ENCODE data around the gene SP2. TPM values are rescaled to one million over a fixed set of nuclear protein-coding genes. Genes with fewer than 3 reads are reported as not detected.
A peak's percentile ranks its signal among the peaks of the same experiment; 100 is the strongest.

The SP2 gene
- total RNA-seq, 1 donor from 2014 or later = 18.6 TPM

- TF ChIP-seq, protein P1, sequence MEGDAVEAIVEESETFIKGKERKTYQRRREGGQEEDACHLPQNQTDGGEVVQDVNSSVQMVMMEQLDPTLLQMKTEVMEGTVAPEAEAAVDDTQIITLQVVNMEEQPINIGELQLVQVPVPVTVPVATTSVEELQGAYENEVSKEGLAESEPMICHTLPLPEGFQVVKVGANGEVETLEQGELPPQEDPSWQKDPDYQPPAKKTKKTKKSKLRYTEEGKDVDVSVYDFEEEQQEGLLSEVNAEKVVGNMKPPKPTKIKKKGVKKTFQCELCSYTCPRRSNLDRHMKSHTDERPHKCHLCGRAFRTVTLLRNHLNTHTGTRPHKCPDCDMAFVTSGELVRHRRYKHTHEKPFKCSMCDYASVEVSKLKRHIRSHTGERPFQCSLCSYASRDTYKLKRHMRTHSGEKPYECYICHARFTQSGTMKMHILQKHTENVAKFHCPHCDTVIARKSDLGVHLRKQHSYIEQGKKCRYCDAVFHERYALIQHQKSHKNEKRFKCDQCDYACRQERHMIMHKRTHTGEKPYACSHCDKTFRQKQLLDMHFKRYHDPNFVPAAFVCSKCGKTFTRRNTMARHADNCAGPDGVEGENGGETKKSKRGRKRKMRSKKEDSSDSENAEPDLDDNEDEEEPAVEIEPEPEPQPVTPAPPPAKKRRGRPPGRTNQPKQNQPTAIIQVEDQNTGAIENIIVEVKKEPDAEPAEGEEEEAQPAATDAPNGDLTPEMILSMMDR (IDR thresholded peaks at IDR 0.05; ENCODE audit: unreplicated experiment) = no peak
- Mint-ChIP-seq H3K4me1 (ENCODE audit: low read depth) (peaks cover 27% of the 10 kb centered on the region), H3K4me3 (ENCODE audit: low read depth) (no peak overlapping the region), H3K9me3 (ENCODE audit: low read depth) (no peaks in the 10 kb centered on the region), H3K36me3 (ENCODE audit: insufficient read depth) (no peaks in the 10 kb centered on the region), H3K27me3 (no peaks in the 10 kb centered on the region), H3K27ac (no peak overlapping the region)
- no peak for DNase-seq (ENCODE audit: low spot score, unreplicated experiment)
Measured at GRCh38 chr17:47962901-47963300, 66.9 kb downstream of the SP2 start.

DNA sequence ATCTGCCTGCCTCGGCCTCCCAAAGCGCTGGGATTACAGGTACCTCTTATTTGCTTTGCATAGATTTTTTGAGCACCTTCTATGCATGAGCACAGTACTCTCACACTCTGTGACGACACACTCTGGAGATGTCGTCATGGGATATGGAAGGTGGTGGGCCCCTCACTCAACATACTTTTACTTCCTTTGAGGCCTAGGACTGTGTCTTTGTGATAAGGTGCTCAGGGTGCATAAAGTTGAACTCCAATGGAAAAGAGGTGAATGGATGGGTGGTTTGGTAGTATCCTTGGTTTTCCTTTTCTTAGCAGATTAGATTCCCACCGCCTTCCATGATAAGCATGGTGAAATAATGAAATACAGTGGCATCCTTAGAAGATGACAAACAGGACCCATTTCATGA is 68.8 kb downstream of the SP2 start:
- no peaks in the 10 kb centered on the region for H3K9me3 Mint-ChIP-seq (ENCODE audit: low read depth)
- TF ChIP-seq, protein P1 (IDR thresholded peaks at IDR 0.05; ENCODE audit: unreplicated experiment) = no peak
- H3K27ac Mint-ChIP-seq = no peak overlapping the region

DNA sequence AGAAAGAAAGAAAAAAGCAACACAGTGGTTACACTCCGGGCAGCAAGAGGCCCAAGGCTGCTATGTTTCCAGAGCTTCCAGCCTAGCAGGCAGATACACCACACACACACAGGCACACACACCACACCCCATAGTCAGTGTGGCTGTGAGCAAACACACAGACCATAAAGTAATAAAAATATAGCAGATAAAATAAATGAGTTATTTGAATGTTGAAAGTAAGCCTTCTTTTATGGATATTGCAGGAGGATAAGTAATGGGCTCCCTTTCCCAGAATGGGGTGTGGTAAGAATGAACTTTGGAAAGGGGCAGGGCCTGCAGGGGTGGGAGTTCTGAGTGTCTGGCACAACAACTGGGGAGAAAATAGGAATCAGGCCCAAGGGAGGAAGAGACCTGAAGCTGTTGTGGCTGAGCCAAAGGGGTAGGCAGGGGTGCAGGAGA is 70.1 kb downstream of the SP2 start:
- Mint-ChIP-seq H3K9me3 (ENCODE audit: low read depth) (no peaks in the 10 kb centered on the region), H3K4me3 (ENCODE audit: low read depth) (no peak overlapping the region), H3K27me3 (no peaks in the 10 kb centered on the region), H3K27ac (peak overlapping the region; percentile 76), H3K4me1 (ENCODE audit: low read depth) (peaks cover 12% of the 10 kb centered on the region), H3K36me3 (ENCODE audit: insufficient read depth) (no peaks in the 10 kb centered on the region)
- DNase-seq (ENCODE audit: low spot score, unreplicated experiment) = no peak
- TF ChIP-seq, protein P1 (IDR thresholded peaks at IDR 0.05; ENCODE audit: unreplicated experiment) = no peak

More for the DNA sequence above, 68.8 kb downstream of the SP2 start:
- Mint-ChIP-seq H3K4me3 (ENCODE audit: low read depth) (no peak overlapping the region), H3K36me3 (ENCODE audit: insufficient read depth) (no peaks in the 10 kb centered on the region), H3K4me1 (ENCODE audit: low read depth) (peaks cover 12% of the 10 kb centered on the region), H3K27me3 (no peaks in the 10 kb centered on the region)
- no peak for DNase-seq (ENCODE audit: low spot score, unreplicated experiment)

- Mint-ChIP-seq H3K36me3 (ENCODE audit: insufficient read depth) (no peaks in the 10 kb centered on the region), H3K4me1 (ENCODE audit: low read depth) (peaks cover 12% of the 10 kb centered on the region), H3K27ac (no peak overlapping the region), H3K27me3 (no peaks in the 10 kb centered on the region), H3K4me3 (ENCODE audit: low read depth) (no peak overlapping the region), H3K9me3 (ENCODE audit: low read depth) (no peaks in the 10 kb centered on the region)
- no peak for DNase-seq (ENCODE audit: low spot score, unreplicated experiment)
- TF ChIP-seq, protein P1 (IDR thresholded peaks at IDR 0.05; ENCODE audit: unreplicated experiment) = no peak
Measured at GRCh38 chr17:47967607-47968252, 71.7 kb downstream of the SP2 start.

DNA sequence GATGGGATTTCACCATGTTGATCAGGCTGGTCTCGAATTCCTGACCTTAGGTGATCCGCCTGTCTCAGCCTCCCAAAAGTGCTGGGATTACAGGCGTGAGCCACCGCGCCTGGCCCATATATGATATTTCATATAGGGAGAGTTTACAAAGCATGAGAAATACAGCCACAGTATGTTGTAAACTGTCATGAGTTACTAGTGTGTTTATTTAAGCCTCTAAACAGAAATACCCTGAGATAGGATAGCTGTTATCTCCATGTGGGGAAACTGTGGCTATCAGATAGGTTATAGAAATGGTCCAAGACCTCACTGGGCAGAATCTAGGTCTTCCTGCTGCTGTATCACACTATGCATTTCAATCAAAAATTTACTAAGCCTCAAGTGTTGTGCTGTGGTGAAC is 72.8 kb downstream of the SP2 start:
- peaks cover 12% of the 10 kb centered on the region for H3K4me1 Mint-ChIP-seq (ENCODE audit: low read depth)
- no peaks in the 10 kb centered on the region for H3K27me3 Mint-ChIP-seq
- no peak overlapping the region for H3K4me3 Mint-ChIP-seq (ENCODE audit: low read depth)
- H3K36me3 Mint-ChIP-seq (ENCODE audit: insufficient read depth) = peaks cover 1% of the 10 kb centered on the region
- DNase-seq (ENCODE audit: low spot score, unreplicated experiment) = no peak
- TF ChIP-seq, protein P1 (IDR thresholded peaks at IDR 0.05; ENCODE audit: unreplicated experiment) = no peak
- H3K9me3 Mint-ChIP-seq (ENCODE audit: low read depth) = no peaks in the 10 kb centered on the region
- no peak overlapping the region for H3K27ac Mint-ChIP-seq
